Measurements from ENCODE around the gene ALG14.

DNA sequence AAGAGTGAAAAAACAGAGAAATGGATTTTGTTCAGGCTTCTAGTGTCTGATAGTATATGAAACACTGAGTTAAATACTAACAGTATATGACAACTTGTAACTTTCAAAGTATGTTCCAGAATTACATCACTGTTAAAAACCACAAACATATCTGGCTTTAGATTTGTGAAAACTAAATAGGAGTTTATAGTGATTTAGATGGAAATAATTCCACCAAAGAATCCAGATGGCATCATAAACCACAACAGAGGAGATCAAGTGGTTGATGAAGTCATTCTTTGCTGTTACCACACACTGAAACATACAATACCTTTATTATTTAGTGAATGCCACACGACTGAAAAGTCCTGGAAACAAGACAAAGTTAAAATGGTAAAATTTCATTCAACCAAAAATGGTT lies 37.2 kb downstream of the ALG14 start:
- TF ChIP-seq CTCF (IDR thresholded peaks at IDR 0.05; ENCODE audit: low read depth, low read length), result no peak
- TF ChIP-seq EZH2phosphoT487 (IDR thresholded peaks at IDR 0.05; ENCODE audit: low read depth), result no peak
